T-helper 9 cell (primary cell): ENCODE results near the gene DISP2.

ENCODE experiments used
- DNase-seq: peaks from one replicate; pipeline ENCODE4 v3.0.0-alpha.2; 2020

Gene DISP2

DNA sequence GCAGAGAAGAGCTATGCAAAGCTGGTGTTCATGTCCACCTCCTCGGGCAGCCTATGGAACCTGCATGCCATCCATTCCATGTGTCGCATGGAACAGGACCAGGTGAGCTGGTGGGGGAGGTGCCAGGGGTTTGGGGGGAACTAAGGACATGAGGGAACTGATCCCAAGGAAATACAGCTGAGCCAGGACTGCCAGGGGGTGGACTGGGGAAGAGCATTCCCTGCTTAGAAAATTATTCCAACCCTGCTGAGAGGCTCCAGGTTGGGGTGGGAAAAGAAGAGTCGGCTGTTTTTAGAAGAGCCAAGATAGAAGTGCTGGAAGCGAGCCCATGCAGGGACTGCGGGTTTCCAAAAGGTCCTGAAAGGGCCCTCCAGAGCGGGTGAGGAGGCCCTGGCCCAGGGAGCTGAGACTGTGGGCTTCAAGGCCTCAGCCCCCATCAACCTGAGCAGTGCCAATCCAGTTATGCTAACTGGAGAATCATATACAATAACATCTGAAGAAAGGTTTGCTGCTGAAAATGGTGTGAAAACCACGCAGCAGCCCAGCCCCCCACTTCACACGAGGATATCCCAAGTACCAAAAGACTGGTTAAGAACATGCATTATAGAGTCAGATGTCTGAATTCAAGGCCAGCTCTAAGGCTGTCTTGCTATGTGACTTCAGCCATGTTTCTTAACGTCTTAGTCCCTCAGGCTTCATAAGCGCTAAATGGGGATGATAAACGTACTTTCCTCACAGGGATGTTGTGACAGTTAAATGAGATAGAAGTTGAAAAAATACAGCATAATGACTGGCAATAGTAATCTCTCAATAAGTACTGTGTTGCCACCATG lies 7.8 kb downstream of the DISP2 start:
- no peak for DNase-seq

GRCh38 chr15:40366457-40367370 lies 8.7 kb downstream of the DISP2 start:
- DNase-seq, result no peak

DNA sequence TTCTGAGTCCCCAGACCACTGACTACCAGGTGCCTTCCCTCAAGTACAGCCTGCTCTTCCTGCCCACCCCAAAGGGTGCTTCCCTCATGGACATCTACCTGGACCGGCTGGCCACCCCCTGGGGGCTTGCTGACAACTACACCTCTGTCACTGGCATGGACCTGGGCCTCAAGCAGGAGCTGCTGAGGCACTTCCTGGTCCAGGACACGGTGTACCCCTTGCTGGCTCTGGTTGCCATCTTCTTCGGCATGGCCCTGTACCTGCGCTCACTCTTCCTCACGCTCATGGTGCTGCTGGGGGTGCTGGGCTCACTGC lies 9.3 kb downstream of the DISP2 start:
- DNase-seq, result no peak

DNA sequence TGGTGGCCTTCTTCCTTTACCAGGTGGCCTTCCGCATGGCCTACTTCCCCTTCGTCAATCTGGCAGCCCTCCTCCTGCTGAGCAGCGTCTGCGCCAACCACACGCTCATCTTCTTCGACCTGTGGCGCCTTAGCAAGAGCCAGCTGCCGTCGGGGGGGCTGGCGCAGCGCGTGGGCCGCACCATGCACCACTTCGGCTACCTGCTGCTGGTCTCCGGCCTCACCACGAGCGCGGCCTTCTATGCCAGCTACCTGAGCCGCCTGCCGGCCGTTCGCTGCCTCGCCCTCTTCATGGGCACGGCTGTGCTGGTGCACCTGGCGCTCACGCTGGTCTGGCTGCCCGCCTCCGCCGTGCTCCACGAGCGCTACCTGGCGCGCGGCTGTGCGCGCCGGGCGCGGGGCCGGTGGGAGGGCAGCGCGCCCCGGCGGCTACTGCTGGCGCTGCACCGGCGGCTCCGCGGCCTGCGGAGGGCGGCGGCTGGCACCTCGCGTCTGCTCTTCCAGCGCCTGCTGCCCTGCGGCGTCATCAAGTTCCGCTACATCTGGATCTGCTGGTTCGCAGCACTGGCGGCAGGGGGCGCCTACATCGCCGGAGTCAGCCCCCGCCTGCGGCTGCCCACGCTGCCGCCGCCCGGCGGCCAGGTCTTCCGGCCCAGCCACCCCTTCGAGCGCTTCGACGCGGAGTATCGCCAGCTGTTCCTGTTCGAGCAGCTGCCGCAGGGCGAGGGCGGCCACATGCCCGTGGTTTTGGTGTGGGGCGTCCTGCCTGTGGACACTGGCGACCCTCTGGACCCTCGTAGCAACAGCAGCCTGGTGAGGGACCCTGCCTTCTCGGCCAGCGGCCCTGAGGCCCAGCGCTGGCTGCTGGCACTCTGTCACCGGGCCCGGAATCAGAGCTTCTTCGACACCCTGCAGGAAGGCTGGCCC lies 9.9 kb downstream of the DISP2 start:
- peak; percentile 77 for DNase-seq

GRCh38 chr15:40368719-40369473 lies 10.9 kb downstream of the DISP2 start:
- no peak for DNase-seq

DNA sequence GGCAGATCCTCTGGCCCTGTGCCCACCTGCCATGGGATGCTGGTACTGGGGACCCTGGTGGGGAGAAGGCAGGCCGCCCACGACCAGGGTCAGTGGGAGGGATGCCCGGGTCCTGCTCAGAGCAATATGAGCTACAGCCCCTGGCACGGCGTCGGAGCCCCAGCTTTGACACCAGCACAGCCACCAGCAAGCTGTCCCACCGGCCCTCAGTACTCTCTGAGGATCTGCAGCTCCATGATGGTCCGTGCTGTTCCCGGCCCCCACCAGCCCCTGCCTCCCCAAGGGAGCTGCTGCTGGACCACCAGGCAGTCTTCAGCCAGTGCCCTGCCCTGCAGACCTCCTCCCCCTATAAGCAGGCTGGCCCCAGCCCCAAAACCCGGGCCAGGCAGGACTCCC lies 11.5 kb downstream of the DISP2 start:
- DNase-seq, result no peak

- no peak for DNase-seq
Observed at GRCh38 chr15:40369971-40370370, 12.0 kb downstream of the DISP2 start.

DNA sequence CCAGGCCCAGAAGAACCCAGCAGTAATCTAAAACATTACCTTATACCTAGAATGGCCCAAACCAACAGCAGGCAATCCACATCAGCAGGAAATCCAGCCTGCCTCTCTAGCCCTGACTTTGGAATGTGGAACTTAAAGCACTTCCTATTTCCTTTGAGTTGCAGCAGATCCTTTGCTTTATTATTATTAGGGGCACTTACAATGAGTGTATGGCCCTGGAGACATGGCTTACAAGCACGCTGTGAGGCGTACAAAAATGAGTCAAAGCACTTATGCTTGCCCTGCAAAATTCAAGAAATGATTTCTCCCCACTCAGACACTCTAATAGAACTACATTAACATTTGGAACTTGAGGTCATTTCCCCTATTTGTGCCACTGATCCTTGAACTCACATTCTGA lies 15.0 kb downstream of the DISP2 start:
- DNase-seq, result no peak

DNA sequence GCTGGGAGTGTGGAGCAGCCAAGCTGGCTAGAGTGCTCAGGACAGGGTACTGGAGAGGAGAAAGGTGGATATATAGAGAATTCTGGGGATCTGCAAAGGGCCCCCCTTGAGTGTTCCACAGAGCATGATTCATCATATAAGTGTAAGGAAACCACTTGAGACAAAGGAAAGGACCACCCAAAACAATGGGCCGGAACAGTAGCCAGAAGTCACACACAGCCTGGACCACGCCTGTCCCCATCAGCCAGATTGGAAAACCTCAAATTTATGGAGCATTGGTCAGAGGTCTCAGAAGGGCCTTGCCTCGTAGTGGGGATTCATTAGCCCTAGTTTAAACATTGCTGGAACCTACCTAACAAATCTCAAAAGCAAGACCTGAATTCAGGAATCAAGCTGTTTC lies 19.6 kb downstream of the DISP2 start:
- no peak for DNase-seq

DNA sequence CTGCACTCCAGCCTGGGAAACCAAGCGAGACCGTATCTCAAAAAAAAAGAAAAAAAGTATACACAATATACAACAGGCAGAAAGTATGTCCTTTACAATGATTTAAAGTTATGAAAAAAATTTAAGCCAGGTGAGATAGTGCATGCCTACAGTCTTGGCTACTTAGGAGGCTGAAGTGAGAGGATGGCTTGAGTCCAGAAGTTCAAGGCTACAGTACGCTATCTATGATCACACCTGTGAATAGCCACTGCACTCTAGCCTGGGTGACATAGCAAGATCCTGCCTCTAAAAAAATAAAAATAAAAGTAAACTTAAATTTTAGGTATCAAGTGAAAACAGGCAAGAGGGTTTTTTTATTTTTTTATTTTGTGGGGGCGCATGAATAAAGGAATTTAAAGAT lies 21.4 kb downstream of the DISP2 start:
- no peak for DNase-seq

DNA sequence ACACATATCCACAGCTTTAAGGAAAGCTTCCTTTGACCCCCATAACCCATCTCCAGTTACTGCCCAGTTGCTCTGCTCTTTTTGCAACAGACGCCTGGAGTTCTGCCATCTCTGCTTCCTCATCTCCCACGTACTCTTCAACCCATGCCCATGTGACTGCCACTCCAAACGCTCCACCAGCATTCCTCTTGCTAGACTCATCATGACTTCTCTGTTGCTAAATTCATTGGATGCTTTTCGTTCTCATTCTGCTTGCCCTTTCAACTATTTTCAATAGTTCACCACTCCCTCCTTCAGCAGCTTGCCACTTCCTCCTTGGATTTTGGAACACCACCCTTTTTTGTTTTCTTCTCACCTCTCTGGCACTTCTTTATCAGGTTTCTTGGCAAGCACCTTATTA lies 21.8 kb downstream of the DISP2 start:
- DNase-seq, result no peak

DNA sequence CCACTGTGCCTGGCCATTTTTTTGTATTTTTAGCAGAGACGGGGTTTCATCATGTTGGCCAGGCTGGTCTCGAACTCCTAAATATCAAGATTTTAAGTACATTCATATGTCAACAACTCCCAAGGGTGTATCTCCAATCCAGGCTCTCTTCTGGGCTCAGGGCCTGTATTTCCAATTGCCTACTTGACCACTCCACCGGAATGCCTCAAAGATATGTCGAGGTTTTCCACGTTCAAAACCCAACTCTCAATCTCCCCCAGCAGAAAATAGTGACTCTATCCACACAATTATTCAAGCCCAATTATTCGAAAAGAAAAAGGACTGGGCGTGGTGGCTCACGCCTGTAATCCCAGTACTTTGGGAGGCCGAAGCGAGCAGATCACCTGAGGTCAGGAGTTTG lies 22.6 kb downstream of the DISP2 start:
- no peak for DNase-seq

GRCh38 chr15:40381818-40382529 lies 24.0 kb downstream of the DISP2 start:
- no peak for DNase-seq

GRCh38 chr15:40382580-40383456 lies 24.8 kb downstream of the DISP2 start, which contains the start of gene KNSTRN:
TSS of gene KNSTRN (plus strand) at chr15:40382721. CDS start at chr15:40382836, 115 bp downstream.
- DNase-seq, result peak; percentile 88

GRCh38 chr15:40386480-40386879 lies 28.5 kb downstream of the DISP2 start:
- no peak for DNase-seq

GRCh38 chr15:40388941-40389823 lies 31.2 kb downstream of the DISP2 start:
- DNase-seq, result no peak

DNA sequence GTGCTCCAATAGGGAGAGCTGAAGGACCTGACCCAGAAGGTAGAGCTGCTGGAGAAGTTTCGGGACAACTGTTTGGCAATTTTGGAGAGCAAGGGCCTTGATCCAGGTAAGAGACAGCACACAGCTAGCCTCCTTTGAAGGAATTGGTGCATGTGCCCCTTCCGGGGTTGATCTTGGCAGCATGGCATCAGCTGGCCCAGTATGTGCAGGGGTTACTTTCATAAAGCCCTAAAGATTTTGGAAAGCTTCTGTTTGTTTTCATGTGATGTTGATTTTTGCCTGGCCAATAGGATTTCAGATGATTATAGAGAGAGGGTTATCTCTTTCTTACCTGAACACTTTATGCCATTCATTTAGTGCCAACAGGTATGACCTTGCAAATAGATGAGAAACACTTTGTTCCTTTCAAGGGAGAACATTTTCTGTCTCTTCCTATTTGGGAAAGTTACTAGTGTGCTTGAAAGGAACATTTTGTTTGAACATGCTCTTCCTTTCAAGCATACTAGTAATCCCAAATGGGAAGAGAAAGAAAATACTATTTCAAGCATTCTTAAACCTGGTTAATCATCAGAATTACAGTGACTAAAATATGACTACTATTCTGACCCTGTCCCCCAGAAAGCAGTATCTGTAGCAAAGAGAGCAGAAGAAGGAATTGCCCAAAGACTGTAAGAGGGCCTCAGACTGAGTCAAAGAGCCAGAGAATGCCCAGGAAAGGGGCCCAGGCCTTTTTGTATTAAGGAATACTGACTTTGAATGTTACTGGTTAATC lies 32.0 kb downstream of the DISP2 start:
- DNase-seq, result no peak
